ENCODE data around the gene USP50.
"Not testable (repeated sequence)": the region's sequence is repeated elsewhere in the genome, so short reads cannot be mapped to it uniquely, and the experiment has no call there.

Gene USP50

GRCh38 chr15:50501815-50502214, 44.7 kb downstream of the USP50 start:
- no peak for DNase-seq

GRCh38 chr15:50500352-50500751, 46.1 kb downstream of the USP50 start:
- no peak for DNase-seq

GRCh38 chr15:50496692-50497091, 49.8 kb downstream of the USP50 start:
- DNase-seq: no peak

GRCh38 chr15:50494547-50494946, 51.9 kb downstream of the USP50 start:
- DNase-seq: not testable (repeated sequence)

GRCh38 chr15:50493625-50494024, 52.8 kb downstream of the USP50 start:
- no peak for DNase-seq

GRCh38 chr15:50487287-50487686, 59.2 kb downstream of the USP50 start:
- no peak for DNase-seq

GRCh38 chr15:50485389-50485788, 61.1 kb downstream of the USP50 start:
- DNase-seq: no peak

GRCh38 chr15:50484781-50485180, 61.7 kb downstream of the USP50 start:
- no peak for DNase-seq

GRCh38 chr15:50476143-50476542, 70.3 kb downstream of the USP50 start:
- no peak for DNase-seq

- no peak for DNase-seq
Observed at GRCh38 chr15:50471072-50471471, 75.4 kb downstream of the USP50 start.

GRCh38 chr15:50463423-50464358, 82.8 kb downstream of the USP50 start:
- DNase-seq: no peak

- no peak for DNase-seq
Observed at GRCh38 chr15:50458348-50459112, 87.9 kb downstream of the USP50 start.

- no peak for DNase-seq
Observed at GRCh38 chr15:50452927-50453326, 93.5 kb downstream of the USP50 start.

All from islet precursor cell (in vitro differentiated cells).